Activated CD8-positive, alpha-beta memory T cell treated with anti-CD3 and anti-CD28 coated beads, Interleukin-2, amount 10 ng/mL, durations not matched to agents 7 days and 5 days (primary cell): ENCODE results near the gene CD177. TPM values are rescaled to one million over a fixed set of nuclear protein-coding genes. Genes with fewer than 3 reads are reported as not detected.
"Not testable (repeated sequence)": the region's sequence is repeated elsewhere in the genome, so short reads cannot be mapped to it uniquely, and the experiment has no call there.

Source experiments
- ATAC-seq: fragments of 150-1000 bp; cut with Tn5 transposase; one replicate; pipeline ENCODE4 v1.10.0; 2021; ENCODE audit warnings: moderate library complexity
- CTCF ChIA-PET: fragments of 350-600 bp; sonication (Branson Sonifier 250); formaldehyde crosslinking; loops from one replicate; lab custom pipeline; 2021; ENCODE audit warnings: antibody characterized with exemption; lab: Charles Lee
- DNase-seq: peaks from one replicate; pipeline ENCODE4 v3.0.0-alpha.2; 2020
- H3K27ac Mint-ChIP-seq: one replicate; pipeline ENCODE4 v1.8.0; 2021; ENCODE audit warnings: mild to moderate bottlenecking, mixed read lengths
- H3K27me3 Mint-ChIP-seq: one replicate; pipeline ENCODE4 v1.8.0; 2021; ENCODE audit warnings: mixed read lengths
- H3K36me3 Mint-ChIP-seq: one replicate; pipeline ENCODE4 v1.8.0; 2021; ENCODE audit warnings: mild to moderate bottlenecking, mixed read lengths
- H3K4me1 Mint-ChIP-seq: one replicate; pipeline ENCODE4 v1.8.0; 2021; ENCODE audit warnings: mixed read lengths
- H3K4me3 Mint-ChIP-seq: one replicate; pipeline ENCODE4 v1.8.0; 2021; ENCODE audit warnings: mild to moderate bottlenecking, moderate library complexity, mixed read lengths
- H3K9me3 Mint-ChIP-seq: one replicate; pipeline ENCODE4 v1.8.0; 2022; ENCODE audit warnings: low read depth, mixed read lengths
- total RNA-seq, 2 experiments: library from RNA; stranded (reverse); gene quantifications; one replicate each; pipeline ENCODE4 v1.2.3, GENCODE V29; 2021

The CD177 gene
- total RNA-seq, 2 experiments from 2014 or later, result not detected

- no peak for ATAC-seq
- Mint-ChIP-seq H3K9me3 (no peaks in the 10 kb centered on the region), H3K36me3 (no peaks in the 10 kb centered on the region), H3K27ac (no peak overlapping the region), H3K27me3 (no peaks in the 10 kb centered on the region), H3K4me1 (no peaks in the 10 kb centered on the region), H3K4me3 (no peak overlapping the region)
- no peak for DNase-seq
- CTCF ChIA-PET, result no interaction called here
Measured at GRCh38 chr19:43372462-43372861, 19.0 kb downstream of the CD177 start.

GRCh38 chr19:43377624-43378023 lies 24.1 kb downstream of the CD177 start:
- H3K36me3 Mint-ChIP-seq, H3K9me3 Mint-ChIP-seq, H3K27me3 Mint-ChIP-seq, CTCF ChIA-PET, DNase-seq, H3K27ac Mint-ChIP-seq, H3K4me3 Mint-ChIP-seq, ATAC-seq, H3K4me1 Mint-ChIP-seq: not testable (repeated sequence)

- DNase-seq, result no peak
- Mint-ChIP-seq H3K4me1 (no peaks in the 10 kb centered on the region), H3K36me3 (no peaks in the 10 kb centered on the region), H3K9me3 (no peaks in the 10 kb centered on the region), H3K27ac (no peak overlapping the region), H3K27me3 (no peaks in the 10 kb centered on the region), H3K4me3 (no peak overlapping the region)
- CTCF ChIA-PET, result interaction anchor here (1.1 kb wide), 2 partner anchors 19 to 67 kb away, joined by 3 read pairs; no protein-coding TSS in a partner anchor
- ATAC-seq, result no peak
Measured at GRCh38 chr19:43380008-43380407, 26.5 kb downstream of the CD177 start.

GRCh38 chr19:43380771-43381386 lies 27.4 kb downstream of the CD177 start:
- CTCF ChIA-PET, result interaction anchor here (1.1 kb wide), 2 partner anchors 19 to 66 kb away, joined by 3 read pairs; no protein-coding TSS in a partner anchor
- no peak overlapping the region for H3K27ac Mint-ChIP-seq
- no peak overlapping the region for H3K4me3 Mint-ChIP-seq
- ATAC-seq (no peak), DNase-seq (no peak)
- H3K36me3 Mint-ChIP-seq, result no peaks in the 10 kb centered on the region
- no peaks in the 10 kb centered on the region for H3K4me1 Mint-ChIP-seq
- H3K27me3 Mint-ChIP-seq, result no peaks in the 10 kb centered on the region
- H3K9me3 Mint-ChIP-seq, result no peaks in the 10 kb centered on the region

- H3K27me3 Mint-ChIP-seq, H3K4me3 Mint-ChIP-seq, ATAC-seq, CTCF ChIA-PET, DNase-seq, H3K36me3 Mint-ChIP-seq, H3K9me3 Mint-ChIP-seq, H3K4me1 Mint-ChIP-seq, H3K27ac Mint-ChIP-seq: not testable (repeated sequence)
Measured at GRCh38 chr19:43382586-43383216, 29.2 kb downstream of the CD177 start.

- H3K27me3 Mint-ChIP-seq, ATAC-seq, CTCF ChIA-PET: not testable (repeated sequence)
Measured at GRCh38 chr19:43383254-43383653, 29.8 kb downstream of the CD177 start.

GRCh38 chr19:43383759-43384158 lies 30.3 kb downstream of the CD177 start:
- ATAC-seq, H3K9me3 Mint-ChIP-seq, H3K4me3 Mint-ChIP-seq, H3K36me3 Mint-ChIP-seq, H3K27me3 Mint-ChIP-seq, CTCF ChIA-PET, H3K4me1 Mint-ChIP-seq, DNase-seq, H3K27ac Mint-ChIP-seq: not testable (repeated sequence)

More at GRCh38 chr19:43383254-43383653, 29.8 kb downstream of the CD177 start:
- not testable (repeated sequence) for H3K36me3 Mint-ChIP-seq, H3K4me1 Mint-ChIP-seq, H3K9me3 Mint-ChIP-seq, H3K4me3 Mint-ChIP-seq, DNase-seq, H3K27ac Mint-ChIP-seq

GRCh38 chr19:43390903-43391551 lies 37.5 kb downstream of the CD177 start:
- DNase-seq, H3K27ac Mint-ChIP-seq, H3K4me3 Mint-ChIP-seq, H3K9me3 Mint-ChIP-seq, CTCF ChIA-PET, H3K27me3 Mint-ChIP-seq, H3K4me1 Mint-ChIP-seq, H3K36me3 Mint-ChIP-seq, ATAC-seq: not testable (repeated sequence)

GRCh38 chr19:43391552-43391935 lies 38.1 kb downstream of the CD177 start:
- H3K27ac Mint-ChIP-seq, H3K36me3 Mint-ChIP-seq, DNase-seq, CTCF ChIA-PET, ATAC-seq, H3K9me3 Mint-ChIP-seq, H3K4me3 Mint-ChIP-seq, H3K4me1 Mint-ChIP-seq, H3K27me3 Mint-ChIP-seq: not testable (repeated sequence)

GRCh38 chr19:43393501-43393900 lies 40.0 kb downstream of the CD177 start:
- ATAC-seq, DNase-seq, H3K36me3 Mint-ChIP-seq, H3K4me3 Mint-ChIP-seq, H3K27me3 Mint-ChIP-seq, H3K27ac Mint-ChIP-seq, H3K9me3 Mint-ChIP-seq, CTCF ChIA-PET, H3K4me1 Mint-ChIP-seq: not testable (repeated sequence)

GRCh38 chr19:43395561-43395960 lies 42.1 kb downstream of the CD177 start:
- no peak for DNase-seq
- Mint-ChIP-seq H3K4me1 (no peaks in the 10 kb centered on the region), H3K36me3 (no peaks in the 10 kb centered on the region), H3K27ac (no peak overlapping the region), H3K9me3 (no peaks in the 10 kb centered on the region), H3K4me3 (no peak overlapping the region), H3K27me3 (peaks cover 22% of the 10 kb centered on the region)
- ATAC-seq, result no peak
- CTCF ChIA-PET, result no interaction called here

GRCh38 chr19:43406297-43406696 lies 52.8 kb downstream of the CD177 start:
- Mint-ChIP-seq H3K27me3 (peaks cover 9% of the 10 kb centered on the region), H3K27ac (no peak overlapping the region), H3K4me1 (no peaks in the 10 kb centered on the region), H3K9me3 (no peaks in the 10 kb centered on the region), H3K4me3 (no peak overlapping the region), H3K36me3 (no peaks in the 10 kb centered on the region)
- DNase-seq, result no peak
- CTCF ChIA-PET, result no interaction called here
- ATAC-seq, result no peak

GRCh38 chr19:43407416-43408005 lies 54.0 kb downstream of the CD177 start:
- Mint-ChIP-seq H3K36me3 (no peaks in the 10 kb centered on the region), H3K9me3 (no peaks in the 10 kb centered on the region), H3K4me3 (no peak overlapping the region), H3K27ac (no peak overlapping the region), H3K4me1 (no peaks in the 10 kb centered on the region), H3K27me3 (no peaks in the 10 kb centered on the region)
- CTCF ChIA-PET, result no interaction called here
- DNase-seq (no peak), ATAC-seq (no peak)

- Mint-ChIP-seq H3K27me3 (no peaks in the 10 kb centered on the region), H3K4me1 (no peaks in the 10 kb centered on the region)
- CTCF ChIA-PET, result no interaction called here
Measured at GRCh38 chr19:43408043-43408442, 54.6 kb downstream of the CD177 start.

More at GRCh38 chr19:43408043-43408442, 54.6 kb downstream of the CD177 start:
- Mint-ChIP-seq H3K9me3 (no peaks in the 10 kb centered on the region), H3K36me3 (no peaks in the 10 kb centered on the region), H3K27ac (no peak overlapping the region), H3K4me3 (no peak overlapping the region)
- ATAC-seq, result no peak
- DNase-seq, result no peak
